ENCODE measurements around the gene SMARCB1. TPM values are rescaled to one million over a fixed set of nuclear protein-coding genes. Genes with fewer than 3 reads are reported as not detected.

The SMARCB1 gene
- total and polyA plus RNA-seq, 2 donors from 2014 or later: 68.7 to 79.0 TPM

GRCh38 chr22:23841292-23841691 is 54.5 kb downstream of the SMARCB1 start:
- Histone ChIP-seq H3K27ac (ENCODE audit: low read depth in 2 of 2, low read length in 2 of 2) (no peak overlapping the region), H3K36me3 (ENCODE audit: control insufficient read depth in 2 of 3, insufficient read depth in 3 of 3, low read length in 3 of 3) (no peaks in the 10 kb centered on the region), H3K4me3 (ENCODE audit: low read length in 3 of 3) (no peak overlapping the region), H3K4me1 (ENCODE audit: control insufficient read depth in 2 of 3, insufficient read depth in 2 of 3, low read depth in 1 of 3, low read length in 3 of 3) (peaks cover 0 to 20% (median 0%) of the 10 kb centered on the region in 3 donors), H3K27me3 (ENCODE audit: control insufficient read depth, insufficient read depth, low read length) (no peaks in the 10 kb centered on the region), H3K9me3 (ENCODE audit: control insufficient read depth in 2 of 3, insufficient read depth in 1 of 3, low read length in 3 of 3) (no peaks in the 10 kb centered on the region), H3K9ac (ENCODE audit: low read length in 3 of 3) (no peak overlapping the region)
- FAIRE-seq (no peak), DNase-seq (peak in 1 of 5 donors; percentile 65)
- intact Hi-C loops (cut with DNase I): loop anchor here (10.0 kb wide), 1 partner anchor 66 kb away; the partner anchor contains the start of gene MMP11
- TF ChIP-seq, protein P1, sequence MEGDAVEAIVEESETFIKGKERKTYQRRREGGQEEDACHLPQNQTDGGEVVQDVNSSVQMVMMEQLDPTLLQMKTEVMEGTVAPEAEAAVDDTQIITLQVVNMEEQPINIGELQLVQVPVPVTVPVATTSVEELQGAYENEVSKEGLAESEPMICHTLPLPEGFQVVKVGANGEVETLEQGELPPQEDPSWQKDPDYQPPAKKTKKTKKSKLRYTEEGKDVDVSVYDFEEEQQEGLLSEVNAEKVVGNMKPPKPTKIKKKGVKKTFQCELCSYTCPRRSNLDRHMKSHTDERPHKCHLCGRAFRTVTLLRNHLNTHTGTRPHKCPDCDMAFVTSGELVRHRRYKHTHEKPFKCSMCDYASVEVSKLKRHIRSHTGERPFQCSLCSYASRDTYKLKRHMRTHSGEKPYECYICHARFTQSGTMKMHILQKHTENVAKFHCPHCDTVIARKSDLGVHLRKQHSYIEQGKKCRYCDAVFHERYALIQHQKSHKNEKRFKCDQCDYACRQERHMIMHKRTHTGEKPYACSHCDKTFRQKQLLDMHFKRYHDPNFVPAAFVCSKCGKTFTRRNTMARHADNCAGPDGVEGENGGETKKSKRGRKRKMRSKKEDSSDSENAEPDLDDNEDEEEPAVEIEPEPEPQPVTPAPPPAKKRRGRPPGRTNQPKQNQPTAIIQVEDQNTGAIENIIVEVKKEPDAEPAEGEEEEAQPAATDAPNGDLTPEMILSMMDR (IDR thresholded peaks at IDR 0.05; ENCODE audit: borderline replicate concordance, extremely low read depth, insufficient read depth): no peak

- no peaks in the 10 kb centered on the region for H3K9me3 ChIP-seq (ENCODE audit: control insufficient read depth in 2 of 3, insufficient read depth in 1 of 3, low read length in 3 of 3)
- no peaks in the 10 kb centered on the region for H3K36me3 ChIP-seq (ENCODE audit: control insufficient read depth in 2 of 3, insufficient read depth in 3 of 3, low read length in 3 of 3)
- FAIRE-seq (no peak), DNase-seq (peak; percentile 68 to 85 (median 75))
- peaks cover 0 to 26% (median 0%) of the 10 kb centered on the region in 3 donors for H3K4me1 ChIP-seq (ENCODE audit: control insufficient read depth in 2 of 3, insufficient read depth in 2 of 3, low read depth in 1 of 3, low read length in 3 of 3)
- no peak overlapping the region for H3K4me3 ChIP-seq (ENCODE audit: low read length in 3 of 3)
- TF ChIP-seq, protein P1 (IDR thresholded peaks at IDR 0.05; ENCODE audit: borderline replicate concordance, extremely low read depth, insufficient read depth): no peak
- H3K27me3 ChIP-seq (ENCODE audit: control insufficient read depth, insufficient read depth, low read length): no peaks in the 10 kb centered on the region
- H3K27ac ChIP-seq (ENCODE audit: low read depth in 2 of 2, low read length in 2 of 2): no peak overlapping the region
- intact Hi-C loops (cut with DNase I): loop anchor here (10.0 kb wide), 1 partner anchor 67 kb away; the partner anchor contains the start of gene MMP11
- no peak overlapping the region for H3K9ac ChIP-seq (ENCODE audit: low read length in 3 of 3)
Measured at GRCh38 chr22:23841736-23842445, 55.1 kb downstream of the SMARCB1 start.

- Histone ChIP-seq H3K4me1 (ENCODE audit: control insufficient read depth in 2 of 3, insufficient read depth in 2 of 3, low read depth in 1 of 3, low read length in 3 of 3) (peaks cover 0 to 26% (median 0%) of the 10 kb centered on the region in 3 donors), H3K4me3 (ENCODE audit: low read length in 3 of 3) (no peak overlapping the region), H3K27ac (ENCODE audit: low read depth in 2 of 2, low read length in 2 of 2) (no peak overlapping the region), H3K36me3 (ENCODE audit: control insufficient read depth in 2 of 3, insufficient read depth in 3 of 3, low read length in 3 of 3) (no peaks in the 10 kb centered on the region), H3K9me3 (ENCODE audit: control insufficient read depth in 2 of 3, insufficient read depth in 1 of 3, low read length in 3 of 3) (no peaks in the 10 kb centered on the region), H3K9ac (ENCODE audit: low read length in 3 of 3) (no peak overlapping the region), H3K27me3 (ENCODE audit: control insufficient read depth, insufficient read depth, low read length) (no peaks in the 10 kb centered on the region)
- DNase-seq (peak in 1 of 5 donors; percentile 55), FAIRE-seq (no peak)
- intact Hi-C loops (cut with DNase I): loop anchor here (10.0 kb wide), 1 partner anchor 68 kb away; the partner anchor contains the start of gene MMP11
- TF ChIP-seq, protein P1 (IDR thresholded peaks at IDR 0.05; ENCODE audit: borderline replicate concordance, extremely low read depth, insufficient read depth): no peak
Measured at GRCh38 chr22:23842599-23842998, 55.8 kb downstream of the SMARCB1 start.
